ENCODE measurements around the gene FBXO2. TPM values are rescaled to one million over a fixed set of nuclear protein-coding genes. Genes with fewer than 3 reads are reported as not detected.

FBXO2 gene
- total RNA-seq, 6 donors from 2014 or later, result 8.2 to 18.0 (median 13.8) TPM

DNA sequence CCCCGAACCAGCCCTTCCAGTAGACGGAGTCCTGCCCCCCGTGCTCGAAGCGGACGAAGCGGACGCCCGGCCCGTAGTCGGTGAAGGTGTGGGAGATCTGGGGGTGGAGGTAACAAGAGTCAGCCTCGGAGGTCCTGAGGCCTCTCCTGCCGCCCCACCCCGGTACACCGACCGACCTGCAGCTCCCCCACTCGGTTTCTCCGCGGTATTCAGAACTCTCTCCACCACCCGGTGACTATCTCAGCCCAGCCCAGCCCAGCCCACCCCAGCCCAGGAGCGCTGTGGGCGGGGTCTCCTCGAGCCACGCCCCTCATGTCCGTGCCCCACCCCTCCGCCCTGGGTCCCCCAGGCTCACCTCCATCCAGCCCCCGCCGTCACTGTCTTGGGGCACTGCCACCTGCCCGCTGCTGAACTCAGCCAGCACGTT is 5.5 kb downstream of the FBXO2 start:
- no peak for TF ChIP-seq POLR2AphosphoS5 (IDR thresholded peaks at IDR 0.05)
- DNase-seq, result peak; percentile 48 to 89
- Histone ChIP-seq H3K36me3 (no peaks in the 10 kb centered on the region), H3K27ac (no peak overlapping the region), H3K4me3 (peak overlapping the region in 3 of 4 donors; percentile 0 to 38 (median 3)), H3K9me3 (no peaks in the 10 kb centered on the region), H3K4me1 (peaks cover 24 to 36% (median 27%) of the 10 kb centered on the region in 4 donors), H3K27me3 (peaks cover 0 to 10% (median 2%) of the 10 kb centered on the region in 4 donors)
- WGBS, 2 donors, result 20 to 51% methylated on average over 7 to 20 of the region's 30 CpGs
- ATAC-seq (ENCODE audit: low FRiP score in 2 of 2), result peak; percentile 36 to 50

DNA sequence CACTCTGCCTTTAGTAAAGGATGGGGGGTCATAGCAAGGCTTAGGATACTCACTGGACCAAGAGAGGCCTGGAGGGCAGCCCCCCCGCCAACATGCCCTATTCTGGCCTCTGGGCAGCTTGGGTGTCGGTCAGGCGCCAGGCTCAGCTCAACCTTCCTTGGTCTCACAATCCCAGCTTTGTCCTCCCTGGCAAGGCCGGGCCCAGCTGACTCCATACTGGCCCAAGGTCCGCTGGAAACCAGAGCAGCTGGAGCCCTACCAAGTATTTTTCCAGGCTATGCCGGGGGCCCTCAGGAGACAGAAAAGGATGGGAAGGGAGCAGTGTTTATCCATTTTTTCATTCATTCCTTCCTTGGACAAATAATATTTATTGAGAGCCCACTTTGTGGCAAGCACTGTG is 6.2 kb downstream of the FBXO2 start:
- peaks cover 0 to 10% (median 2%) of the 10 kb centered on the region in 4 donors for H3K27me3 ChIP-seq
- TF ChIP-seq POLR2AphosphoS5 (IDR thresholded peaks at IDR 0.05) (no peak), POLR2A (IDR thresholded peaks at IDR 0.05) (no peak), EP300 (IDR thresholded peaks at IDR 0.05) (no peak)
- TF ChIP-seq, protein P1, sequence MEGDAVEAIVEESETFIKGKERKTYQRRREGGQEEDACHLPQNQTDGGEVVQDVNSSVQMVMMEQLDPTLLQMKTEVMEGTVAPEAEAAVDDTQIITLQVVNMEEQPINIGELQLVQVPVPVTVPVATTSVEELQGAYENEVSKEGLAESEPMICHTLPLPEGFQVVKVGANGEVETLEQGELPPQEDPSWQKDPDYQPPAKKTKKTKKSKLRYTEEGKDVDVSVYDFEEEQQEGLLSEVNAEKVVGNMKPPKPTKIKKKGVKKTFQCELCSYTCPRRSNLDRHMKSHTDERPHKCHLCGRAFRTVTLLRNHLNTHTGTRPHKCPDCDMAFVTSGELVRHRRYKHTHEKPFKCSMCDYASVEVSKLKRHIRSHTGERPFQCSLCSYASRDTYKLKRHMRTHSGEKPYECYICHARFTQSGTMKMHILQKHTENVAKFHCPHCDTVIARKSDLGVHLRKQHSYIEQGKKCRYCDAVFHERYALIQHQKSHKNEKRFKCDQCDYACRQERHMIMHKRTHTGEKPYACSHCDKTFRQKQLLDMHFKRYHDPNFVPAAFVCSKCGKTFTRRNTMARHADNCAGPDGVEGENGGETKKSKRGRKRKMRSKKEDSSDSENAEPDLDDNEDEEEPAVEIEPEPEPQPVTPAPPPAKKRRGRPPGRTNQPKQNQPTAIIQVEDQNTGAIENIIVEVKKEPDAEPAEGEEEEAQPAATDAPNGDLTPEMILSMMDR (IDR thresholded peaks at IDR 0.05), result no peak
- 74 to 94% methylated on average over 4 to 5 of the region's 6 CpGs for WGBS, 2 donors
- no peaks in the 10 kb centered on the region for H3K9me3 ChIP-seq
- DNase-seq, result no peak
- peaks cover 23 to 30% (median 25%) of the 10 kb centered on the region in 4 donors for H3K4me1 ChIP-seq
- H3K27ac ChIP-seq, result no peak overlapping the region
- ATAC-seq (ENCODE audit: low FRiP score in 2 of 2), result no peak
- no peak overlapping the region for H3K4me3 ChIP-seq
- H3K36me3 ChIP-seq, result no peaks in the 10 kb centered on the region

DNA sequence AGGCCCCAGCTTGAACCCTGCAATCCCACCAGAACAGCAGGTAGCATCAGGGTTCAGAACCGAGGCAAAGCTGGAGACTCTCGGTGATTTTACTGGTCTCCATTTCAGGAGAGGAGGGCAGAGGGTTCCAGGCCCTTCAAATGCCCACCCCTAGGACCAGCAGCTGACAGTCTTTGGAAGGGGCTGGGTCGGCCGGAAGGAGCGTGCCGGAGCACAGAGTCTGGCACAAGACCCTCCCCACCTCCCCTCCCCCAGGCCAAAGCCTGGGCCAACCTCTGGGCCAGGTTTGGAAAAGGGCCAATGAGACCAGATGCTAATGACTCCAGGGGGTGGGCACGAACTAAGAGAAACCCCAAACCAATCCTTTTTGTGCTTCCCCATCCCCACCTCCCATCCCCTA is 6.9 kb downstream of the FBXO2 start:
- H3K9me3 ChIP-seq, result no peaks in the 10 kb centered on the region
- no peaks in the 10 kb centered on the region for H3K36me3 ChIP-seq
- WGBS, 2 donors, result 86 to 96% methylated on average over 6 to 7 of the region's 7 CpGs
- TF ChIP-seq EP300 (IDR thresholded peaks at IDR 0.05) (no peak), POLR2A (IDR thresholded peaks at IDR 0.05) (no peak), POLR2AphosphoS5 (IDR thresholded peaks at IDR 0.05) (no peak)
- TF ChIP-seq, protein P1 (IDR thresholded peaks at IDR 0.05), result no peak
- no peak overlapping the region for H3K27ac ChIP-seq
- no peak for DNase-seq
- no peak for ATAC-seq (ENCODE audit: low FRiP score in 2 of 2)
- H3K4me1 ChIP-seq, result peaks cover 23 to 30% (median 25%) of the 10 kb centered on the region in 4 donors
- H3K4me3 ChIP-seq, result no peak overlapping the region
- H3K27me3 ChIP-seq, result peaks cover 0 to 10% (median 2%) of the 10 kb centered on the region in 4 donors

DNA sequence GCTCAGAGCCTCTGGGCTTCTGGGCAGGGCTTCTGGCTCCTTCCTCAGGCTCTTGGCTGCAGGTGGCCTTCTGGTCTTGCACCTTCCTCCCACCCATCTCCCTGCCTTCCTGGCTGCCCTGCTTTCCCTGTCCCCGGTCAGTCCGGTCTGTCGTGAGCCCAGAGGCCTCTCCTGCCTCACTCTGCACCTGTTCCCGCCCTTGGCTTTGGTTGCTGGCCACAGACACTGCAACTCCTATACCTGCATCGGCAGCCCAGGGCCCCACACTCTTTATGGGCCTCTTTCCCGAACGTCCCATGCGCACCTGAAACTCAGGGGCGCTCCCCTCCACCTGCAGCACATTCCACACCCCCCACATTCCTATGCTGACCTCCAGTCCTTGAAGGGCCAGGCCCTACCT is 7.9 kb downstream of the FBXO2 start:
- Histone ChIP-seq H3K4me1 (peaks cover 23 to 30% (median 25%) of the 10 kb centered on the region in 4 donors), H3K27ac (no peak overlapping the region), H3K4me3 (no peak overlapping the region), H3K36me3 (no peaks in the 10 kb centered on the region), H3K27me3 (peaks cover 0 to 10% (median 2%) of the 10 kb centered on the region in 4 donors), H3K9me3 (no peaks in the 10 kb centered on the region)
- DNase-seq (no peak), ATAC-seq (ENCODE audit: low FRiP score in 2 of 2) (no peak)
- WGBS, 2 donors, result 82 to 84% methylated on average over 9 of the region's 9 CpGs
- no peak for TF ChIP-seq POLR2AphosphoS5 (IDR thresholded peaks at IDR 0.05)
- no peak for TF ChIP-seq POLR2A (IDR thresholded peaks at IDR 0.05)
- TF ChIP-seq, protein P1 (IDR thresholded peaks at IDR 0.05), result no peak
- TF ChIP-seq EP300 (IDR thresholded peaks at IDR 0.05), result no peak

DNA sequence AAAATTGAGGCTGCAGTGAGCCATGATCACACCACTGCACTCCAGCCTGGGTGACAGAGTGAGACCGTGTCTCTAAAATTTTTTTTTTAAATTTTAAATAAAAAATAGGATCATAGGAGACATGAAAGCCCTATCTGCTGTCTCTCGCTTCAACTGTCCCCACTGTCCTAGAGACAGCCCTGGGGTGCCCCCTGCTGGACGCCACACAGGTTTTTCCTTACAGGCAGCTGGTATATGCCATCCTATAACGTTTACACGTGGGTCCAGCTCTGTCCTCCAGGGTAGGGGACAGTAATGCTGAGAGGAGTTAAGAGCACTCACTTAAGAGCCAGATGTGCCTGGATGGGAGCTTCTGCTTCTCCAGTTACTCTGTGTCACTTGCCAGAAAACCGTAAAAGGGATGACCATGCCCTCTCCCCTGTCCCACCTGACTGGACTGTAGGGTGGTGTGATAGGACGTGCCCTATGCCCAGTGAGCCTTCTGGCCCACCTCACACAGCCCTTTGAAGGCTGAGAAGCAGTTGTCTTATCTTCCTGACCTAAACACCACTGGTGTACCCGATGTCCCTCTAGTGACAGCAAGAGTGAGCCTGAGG is 8.5 kb downstream of the FBXO2 start:
- H3K27ac ChIP-seq, result no peak overlapping the region
- WGBS, 2 donors, result 27% methylated on average over 7 to 8 of the region's 8 CpGs
- peak in 1 of 2 donors; percentile 69 for DNase-seq
- H3K4me1 ChIP-seq, result peaks cover 22 to 27% (median 24%) of the 10 kb centered on the region in 4 donors
- peaks cover 0 to 10% (median 2%) of the 10 kb centered on the region in 4 donors for H3K27me3 ChIP-seq
- TF ChIP-seq EP300 (IDR thresholded peaks at IDR 0.05) (no peak), POLR2AphosphoS5 (IDR thresholded peaks at IDR 0.05) (no peak), POLR2A (IDR thresholded peaks at IDR 0.05) (no peak)
- TF ChIP-seq, protein P1 (IDR thresholded peaks at IDR 0.05), result peak; percentile 14 to 76 (median 57)
- no peak overlapping the region for H3K4me3 ChIP-seq
- H3K9me3 ChIP-seq, result no peaks in the 10 kb centered on the region
- peak; percentile 52 to 54 for ATAC-seq (ENCODE audit: low FRiP score in 2 of 2)
- no peaks in the 10 kb centered on the region for H3K36me3 ChIP-seq

Measured in upper lobe of left lung (tissue), 6 donors.